CD14-positive monocyte (primary cell): Measurements from ENCODE around the gene EGR1. TPM values are rescaled to one million over a fixed set of nuclear protein-coding genes. Genes with fewer than 3 reads are reported as not detected.
A peak's percentile ranks its signal among the peaks of the same experiment; 100 is the strongest.

Experiments used
- DNase-seq, 3 donors: peaks; one replicate each; pipeline ENCODE4 v3.0.0-alpha.2; 2011 to 2022
- H2AFZ ChIP-seq: 2 replicates; pipeline ENCODE4 v1.6.0; 2012; ENCODE audit warnings: mild to moderate bottlenecking, low read depth, low read length, inconsistent platforms; ENCODE audit not compliant: insufficient read depth, poor library complexity, severe bottlenecking
- H3K27ac ChIP-seq, 2 donors: 1 replicate in 1 of 2; 2 replicates in 1 of 2; pipeline ENCODE4 v1.5.1; 2012 to 2013; ENCODE audit warnings: low read length in 2 of 2, control low read depth in 1 of 2, inconsistent platforms in 1 of 2, low read depth in 1 of 2, mild to moderate bottlenecking in 1 of 2
- H3K27me3 ChIP-seq, 2 donors: one replicate each; pipeline versions ENCODE4 v1.6.0 to v1.6.1; 2011 to 2013; ENCODE audit warnings: low read length in 2 of 2; ENCODE audit not compliant: control insufficient read depth in 2 of 2, insufficient read depth in 2 of 2
- H3K36me3 ChIP-seq, 2 donors: replicated peaks in 1 of 2; 1 replicate in 1 of 2; 2 replicates in 1 of 2; pipeline versions ENCODE4 v1.5.1 to v1.6.1; 2012 to 2013; ENCODE audit warnings: low read length in 2 of 2, control low read depth in 1 of 2, inconsistent platforms in 1 of 2, mild to moderate bottlenecking in 1 of 2; ENCODE audit not compliant: insufficient read depth in 2 of 2, control insufficient read depth in 1 of 2
- H3K4me1 ChIP-seq, 2 donors: 1 replicate in 1 of 2; 2 replicates in 1 of 2; pipeline versions ENCODE4 v1.5.1 to v1.6.1; 2012 to 2013; ENCODE audit warnings: low read length in 2 of 2, control low read depth in 1 of 2, inconsistent platforms in 1 of 2, mild to moderate bottlenecking in 1 of 2, moderate library complexity in 1 of 2; ENCODE audit not compliant: insufficient read depth in 2 of 2, control insufficient read depth in 1 of 2
- H3K4me2 ChIP-seq: replicated peaks from 2 replicates; pipeline ENCODE3; 2012; ENCODE audit warnings: low read length, moderate library complexity, mild to moderate bottlenecking; ENCODE audit not compliant: poor library complexity, severe bottlenecking; ENCODE audit errors: extremely low read depth
- H3K4me3 ChIP-seq, 3 experiments: fragments of 200-600 bp in 1 of 3; sonication (generic) in 1 of 3; replicated peaks in 1 of 3; 1 replicate in 2 of 3; 2 replicates in 1 of 3; pipeline ENCODE4 v1.5.1; 2011 to 2013; ENCODE audit warnings: low read length in 3 of 3, mild to moderate bottlenecking in 3 of 3, control low read depth in 2 of 3, low read depth in 2 of 3, inconsistent platforms in 1 of 3, moderate library complexity in 1 of 3
- H3K79me2 ChIP-seq: 2 replicates; pipeline ENCODE4 v1.6.0; 2012; ENCODE audit warnings: mild to moderate bottlenecking, control low read depth, inconsistent platforms, low read length, moderate library complexity; ENCODE audit not compliant: insufficient read depth
- H3K9ac ChIP-seq: 2 replicates; pipeline ENCODE4 v1.6.0; 2017; ENCODE audit warnings: low read length, mild to moderate bottlenecking; ENCODE audit not compliant: insufficient read depth, poor library complexity, severe bottlenecking
- H3K9me3 ChIP-seq, 2 donors: replicated peaks in 1 of 2; 1 replicate in 1 of 2; 2 replicates in 1 of 2; pipeline versions ENCODE4 v1.5.1 to v1.6.1; 2012 to 2013; ENCODE audit warnings: low read length in 2 of 2, control low read depth in 1 of 2; ENCODE audit not compliant: control insufficient read depth in 1 of 2, insufficient read depth in 1 of 2
- H4K20me1 ChIP-seq: 2 replicates; pipeline ENCODE4 v1.6.0; 2012; ENCODE audit warnings: mild to moderate bottlenecking, low read length, control low read depth, moderate library complexity; ENCODE audit not compliant: insufficient read depth
- H3K27ac Mint-ChIP-seq, 7 donors: one replicate each; pipeline ENCODE4 v1.8.0; 2020; ENCODE audit warnings: mild to moderate bottlenecking in 7 of 7, mixed read lengths in 7 of 7, moderate library complexity in 6 of 7, inconsistent platforms in 2 of 7
- H3K27me3 Mint-ChIP-seq, 3 donors: one replicate each; pipeline ENCODE4 v1.8.0; 2021 to 2022; ENCODE audit warnings: low read depth in 3 of 3, mild to moderate bottlenecking in 3 of 3, mixed read lengths in 3 of 3, moderate library complexity in 3 of 3, inconsistent platforms in 1 of 3
- H3K36me3 Mint-ChIP-seq, 2 donors: one replicate each; pipeline ENCODE4 v1.8.0; 2020; ENCODE audit warnings: mixed read lengths in 2 of 2, inconsistent platforms in 1 of 2, mild to moderate bottlenecking in 1 of 2
- H3K4me1 Mint-ChIP-seq: one replicate; pipeline ENCODE4 v1.8.0; 2020; ENCODE audit warnings: mild to moderate bottlenecking, mixed read lengths
- H3K4me3 Mint-ChIP-seq, 2 donors: one replicate each; pipeline ENCODE4 v1.8.0; 2020; ENCODE audit warnings: mild to moderate bottlenecking in 2 of 2, mixed read lengths in 2 of 2, moderate library complexity in 1 of 2
- H3K9me3 Mint-ChIP-seq, 7 donors: one replicate each; pipeline ENCODE4 v1.8.0; 2020 to 2022; ENCODE audit warnings: mixed read lengths in 7 of 7, mild to moderate bottlenecking in 6 of 7, moderate library complexity in 6 of 7, inconsistent platforms in 2 of 7
- WGBS: methylation state at CpG from one replicate; pipeline ENCODE4 v1.1.5; 2013; ENCODE audit warnings: missing lambda C conversion rate; ENCODE audit not compliant: insufficient coverage; 5-methylcytosine and 5-hydroxymethylcytosine counted together
- intact Hi-C, 2 donors: fragments of 100-400 bp; cut with micrococcal nuclease; formaldehyde crosslinking; loops; one replicate each; pipeline versions ENCODE4 v1.15.0 to v1.15.1; 2023
- polyA plus RNA-seq, 3 donors: library from polyadenylated mRNA; depleted of rRNA in 1 of 3; unstranded in 2 of 3; stranded (reverse) in 1 of 3; fragments of 300-500 nt in 2 of 3; fragments of >200 nt in 1 of 3; fragmentation: Illumina TruSeq in 2 of 3; gene quantifications; 1 replicate in 2 of 3; 2 replicates in 1 of 3; pipeline ENCODE4 v1.2.3, GENCODE V29; 2012 to 2021
- TF ChIP-seq, protein P1 (sequence below): fragments of 200-600 bp; IDR thresholded peaks from one replicate; pipeline ENCODE4 v1.8.0; 2022; ENCODE audit warnings: antibody characterized with exemption, mild to moderate bottlenecking

Gene EGR1
- polyA plus RNA-seq, 3 donors = 8.4 to 105 (median 16.9) TPM

DNA sequence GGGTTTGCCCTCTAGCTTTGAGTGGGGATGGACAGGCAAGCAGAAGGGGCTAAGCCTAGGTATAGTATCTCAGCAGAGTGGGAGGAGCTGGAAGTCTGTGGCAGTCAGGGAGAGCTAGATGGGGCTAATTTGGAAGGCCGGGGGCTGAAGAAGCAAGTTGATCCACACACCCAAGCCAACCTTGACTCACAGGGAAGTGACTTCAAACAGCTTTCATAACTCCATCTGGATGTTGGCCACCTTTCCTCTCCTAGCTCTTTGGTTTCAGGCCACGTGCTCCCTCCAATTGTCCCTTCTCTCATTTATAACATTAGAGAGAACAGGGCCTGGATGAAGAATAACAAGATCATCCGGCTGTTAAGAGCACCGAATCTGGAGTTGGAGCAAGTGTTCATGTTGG lies 36.8 kb downstream of the EGR1 start:
- Mint-ChIP-seq H3K27ac (no peak overlapping the region), H3K27me3 (peaks cover 2 to 5% (median 5%) of the 10 kb centered on the region in 3 donors), H3K4me1 (peaks cover under 1% of the 10 kb centered on the region), H3K36me3 (peaks cover 3 to 17% of the 10 kb centered on the region in 2 donors), H3K9me3 (peaks cover 0 to 2% (median 0%) of the 10 kb centered on the region in 7 donors), H3K4me3 (no peak overlapping the region)
- no peak overlapping the region for H3K27ac ChIP-seq
- H3K4me2 ChIP-seq = no peak overlapping the region
- peaks cover 3 to 19% of the 10 kb centered on the region in 2 donors for H3K36me3 ChIP-seq
- intact Hi-C loops = loop anchor here in 1 of 2 donors (2.0 kb wide), 1 partner anchor 51 kb away; no protein-coding TSS in a partner anchor
- no peaks in the 10 kb centered on the region for H3K9me3 ChIP-seq
- no peak overlapping the region for H3K4me3 ChIP-seq
- TF ChIP-seq, protein P1, sequence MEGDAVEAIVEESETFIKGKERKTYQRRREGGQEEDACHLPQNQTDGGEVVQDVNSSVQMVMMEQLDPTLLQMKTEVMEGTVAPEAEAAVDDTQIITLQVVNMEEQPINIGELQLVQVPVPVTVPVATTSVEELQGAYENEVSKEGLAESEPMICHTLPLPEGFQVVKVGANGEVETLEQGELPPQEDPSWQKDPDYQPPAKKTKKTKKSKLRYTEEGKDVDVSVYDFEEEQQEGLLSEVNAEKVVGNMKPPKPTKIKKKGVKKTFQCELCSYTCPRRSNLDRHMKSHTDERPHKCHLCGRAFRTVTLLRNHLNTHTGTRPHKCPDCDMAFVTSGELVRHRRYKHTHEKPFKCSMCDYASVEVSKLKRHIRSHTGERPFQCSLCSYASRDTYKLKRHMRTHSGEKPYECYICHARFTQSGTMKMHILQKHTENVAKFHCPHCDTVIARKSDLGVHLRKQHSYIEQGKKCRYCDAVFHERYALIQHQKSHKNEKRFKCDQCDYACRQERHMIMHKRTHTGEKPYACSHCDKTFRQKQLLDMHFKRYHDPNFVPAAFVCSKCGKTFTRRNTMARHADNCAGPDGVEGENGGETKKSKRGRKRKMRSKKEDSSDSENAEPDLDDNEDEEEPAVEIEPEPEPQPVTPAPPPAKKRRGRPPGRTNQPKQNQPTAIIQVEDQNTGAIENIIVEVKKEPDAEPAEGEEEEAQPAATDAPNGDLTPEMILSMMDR = no peak
- peaks cover 19% of the 10 kb centered on the region for H4K20me1 ChIP-seq
- no peak overlapping the region for H2AFZ ChIP-seq
- no peaks in the 10 kb centered on the region for H3K79me2 ChIP-seq
- no peaks in the 10 kb centered on the region for H3K27me3 ChIP-seq
- no peak for DNase-seq
- no peaks in the 10 kb centered on the region for H3K4me1 ChIP-seq
- H3K9ac ChIP-seq = no peak overlapping the region
- WGBS = 100% methylated on average over 1 of the region's 4 CpGs

DNA sequence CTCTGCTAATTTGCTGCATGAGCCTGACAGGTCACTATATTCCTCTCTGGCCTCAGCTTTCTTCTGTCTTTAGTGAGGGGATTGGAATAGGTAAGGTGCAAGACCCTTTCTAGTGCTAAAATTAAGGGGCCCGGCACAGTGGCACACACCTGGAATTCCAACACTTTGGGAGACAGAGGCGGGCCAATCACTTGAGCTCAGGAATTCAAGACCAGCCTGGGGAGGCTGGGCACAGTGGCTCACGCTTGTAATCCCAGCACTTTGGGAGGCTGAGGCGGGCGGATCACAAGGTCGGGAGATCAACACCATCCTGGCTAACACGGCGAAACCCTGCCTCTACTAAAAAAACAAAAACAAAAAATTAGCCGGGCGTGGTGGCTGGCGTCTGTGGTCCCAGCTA lies 37.2 kb downstream of the EGR1 start:
- TF ChIP-seq, protein P1 = no peak
- H3K4me3 ChIP-seq = no peak overlapping the region
- no peak overlapping the region for H3K4me2 ChIP-seq
- H3K9me3 Mint-ChIP-seq = peaks cover 0 to 2% (median 0%) of the 10 kb centered on the region in 7 donors
- H3K4me3 Mint-ChIP-seq = no peak overlapping the region
- H3K9ac ChIP-seq = no peak overlapping the region
- H3K27ac Mint-ChIP-seq = peak overlapping the region in 1 of 7 donors; percentile 42
- peaks cover 7 to 21% of the 10 kb centered on the region in 2 donors for H3K36me3 Mint-ChIP-seq
- peaks cover 2 to 5% (median 5%) of the 10 kb centered on the region in 3 donors for H3K27me3 Mint-ChIP-seq
- no peak for DNase-seq
- peaks cover 6 to 23% of the 10 kb centered on the region in 2 donors for H3K36me3 ChIP-seq
- no peaks in the 10 kb centered on the region for H3K9me3 ChIP-seq
- H3K27me3 ChIP-seq = no peaks in the 10 kb centered on the region
- 96% methylated on average over 10 of the region's 11 CpGs for WGBS
- no peaks in the 10 kb centered on the region for H3K79me2 ChIP-seq
- intact Hi-C loops = loop anchor here in 1 of 2 donors (2.0 kb wide), 1 partner anchor 52 kb away; no protein-coding TSS in a partner anchor
- H3K27ac ChIP-seq = no peak overlapping the region
- peaks cover 4% of the 10 kb centered on the region for H3K4me1 Mint-ChIP-seq
- H3K4me1 ChIP-seq = no peaks in the 10 kb centered on the region
- no peak overlapping the region for H2AFZ ChIP-seq
- peaks cover 19% of the 10 kb centered on the region for H4K20me1 ChIP-seq
